Endothelial cell of umbilical vein (primary cell): ENCODE results near the gene RPL21. TPM values are rescaled to one million over a fixed set of nuclear protein-coding genes. Genes with fewer than 3 reads are reported as not detected.

Source experiments
- BruUV-seq: library from RNA; stranded (reverse); fragments of 400-500 nt; replicated peaks from 2 replicates; lab custom pipeline; 2021; lab: Mats Ljungman, UMichigan
- CTCF ChIA-PET: fragments of 300-600, 350-600 bp; sonication (Branson Sonifier 250); formaldehyde crosslinking; loops from one replicate; lab custom pipeline; 2021; ENCODE audit warnings: antibody characterized with exemption, inconsistent platforms; lab: Charles Lee
- POLR2A ChIA-PET: fragments of 300-600, 350-600 bp; sonication (Branson Sonifier 250); formaldehyde crosslinking; loops from one replicate; lab custom pipeline; 2021; ENCODE audit warnings: antibody characterized with exemption, inconsistent platforms; lab: Charles Lee
- DNase-seq: peaks from one replicate; pipeline ENCODE4 v3.0.0-alpha.2; 2011; ENCODE audit warnings: low read depth, low spot score
- FAIRE-seq: peaks from 2 replicates; lab custom pipeline; 2011; peaks lifted over from hg19 to GRCh38; lab: Jason Lieb, UNC
- H2AFZ ChIP-seq: 2 replicates; pipeline ENCODE4 v1.6.0; 2012; ENCODE audit warnings: low read depth, low read length, control low read depth, inconsistent platforms
- H3K27ac ChIP-seq: 2 replicates; pipeline ENCODE4 v1.5.1; 2011; ENCODE audit warnings: low read depth, mild to moderate bottlenecking, control low read depth, low read length, moderate library complexity; ENCODE audit not compliant: insufficient read depth
- H3K27me3 ChIP-seq, 2 experiments: 2 replicates each; pipeline versions ENCODE4 v1.6.0 to v1.6.1; 2011; ENCODE audit warnings: low read length in 2 of 2, mixed read lengths in 1 of 2; ENCODE audit not compliant: control insufficient read depth in 2 of 2, insufficient read depth in 2 of 2
- H3K36me3 ChIP-seq, 2 experiments: 2 replicates in 1 of 2; 3 replicates in 1 of 2; pipeline ENCODE4 v1.5.1; 2011; ENCODE audit warnings: low read length in 2 of 2, mild to moderate bottlenecking in 1 of 2, moderate library complexity in 1 of 2; ENCODE audit not compliant: control insufficient read depth in 2 of 2, insufficient read depth in 2 of 2; ENCODE audit errors: extremely low read depth in 1 of 2
- H3K4me1 ChIP-seq: 3 replicates; pipeline ENCODE4 v1.5.1; 2011; ENCODE audit warnings: mild to moderate bottlenecking, low read length; ENCODE audit not compliant: control insufficient read depth, insufficient read depth; ENCODE audit errors: extremely low read depth
- H3K4me2 ChIP-seq: 2 replicates; pipeline ENCODE4 v1.6.1; 2011; ENCODE audit warnings: low read length, control low read depth, mixed read lengths; ENCODE audit not compliant: insufficient read depth
- H3K4me3 ChIP-seq, 3 experiments: fragments of 200-600 bp in 1 of 3; sonication (generic), shearing (Covaris generic) in 1 of 3; replicated peaks in 1 of 3; 2 replicates each; pipeline ENCODE4 v1.5.1; 2011 to 2016; ENCODE audit warnings: control low read depth in 3 of 3, low read length in 3 of 3, mild to moderate bottlenecking in 2 of 3, inconsistent platforms in 1 of 3, low read depth in 1 of 3, moderate library complexity in 1 of 3; ENCODE audit not compliant: insufficient read depth in 1 of 3
- H3K79me2 ChIP-seq: 2 replicates; pipeline ENCODE4 v1.6.0; 2012; ENCODE audit warnings: low read length, inconsistent platforms; ENCODE audit not compliant: control insufficient read depth, insufficient read depth
- H3K9ac ChIP-seq: replicated peaks from 2 replicates; pipeline ENCODE3; 2011; ENCODE audit warnings: low read length, control low read depth; ENCODE audit not compliant: insufficient read depth; ENCODE audit errors: extremely low read depth
- H3K9me1 ChIP-seq: replicated peaks from 3 replicates; pipeline ENCODE4 v1.6.0; 2011; ENCODE audit warnings: mild to moderate bottlenecking, low read length; ENCODE audit not compliant: control insufficient read depth, insufficient read depth; ENCODE audit errors: extremely low read depth
- H3K9me3 ChIP-seq: replicated peaks from 2 replicates; pipeline ENCODE4 v1.5.1; 2012; ENCODE audit warnings: low read length, inconsistent platforms; ENCODE audit not compliant: control insufficient read depth, insufficient read depth
- H4K20me1 ChIP-seq: replicated peaks from 2 replicates; pipeline ENCODE3; 2011; ENCODE audit warnings: mild to moderate bottlenecking, low read length; ENCODE audit not compliant: control insufficient read depth, insufficient read depth; ENCODE audit errors: extremely low read depth
- EZH2 ChIP-seq: IDR thresholded peaks from 2 replicates; pipeline ENCODE4 v1.6.1; 2012; ENCODE audit warnings: borderline replicate concordance, low read depth, mild to moderate bottlenecking, moderate library complexity, low read length, inconsistent platforms; ENCODE audit not compliant: severe bottlenecking
- FOS ChIP-seq: IDR thresholded peaks from 2 replicates; pipeline ENCODE4 v1.6.1; 2011; ENCODE audit warnings: mild to moderate bottlenecking, low read length, moderate library complexity, borderline replicate concordance; ENCODE audit not compliant: insufficient read depth
- GATA2 ChIP-seq: IDR thresholded peaks from 2 replicates; pipeline ENCODE4 v1.7.0; 2011; ENCODE audit warnings: low read depth, mild to moderate bottlenecking, moderate library complexity, mixed read lengths, low read length; ENCODE audit not compliant: insufficient read length, insufficient read depth
- JUN ChIP-seq: IDR thresholded peaks from 2 replicates; pipeline ENCODE4 v1.6.1; 2011; ENCODE audit warnings: borderline replicate concordance, low read depth; ENCODE audit not compliant: insufficient read length, insufficient read depth
- MYC ChIP-seq: IDR thresholded peaks from one replicate; pipeline ENCODE4 v1.6.1; 2011; ENCODE audit warnings: mild to moderate bottlenecking, low read depth, low read length
- POLR2AphosphoS5 ChIP-seq: IDR thresholded peaks from 2 replicates; pipeline ENCODE4 v1.6.1; 2012; ENCODE audit warnings: low read depth, mild to moderate bottlenecking, control low read depth, low read length, moderate library complexity; ENCODE audit not compliant: insufficient read depth
- dilution Hi-C: fragments of 300-500 bp; cut with MboI; formaldehyde crosslinking; loops from one replicate; pipeline ENCODE4 v1.15.0; 2019; ENCODE audit warnings: low sequenced_read_pairs; ENCODE audit not compliant: extremely low pct_ligation_motif_present
- intact Hi-C: fragments of 100-400 bp; cut with micrococcal nuclease; formaldehyde crosslinking; loops from one replicate; pipeline ENCODE4 v1.10.0; 2022
- polyA plus RNA-seq, 4 experiments: library from polyadenylated mRNA; depleted of rRNA in 3 of 4; stranded (reverse) in 3 of 4; unstranded in 1 of 4; fragments of >200 nt; gene quantifications; 2 replicates each; pipeline versions ENCODE4 v1.2.1 to v1.2.3, GENCODE V29; 2011 to 2012; ENCODE audit warnings: missing spikeins in 1 of 4
- total RNA-seq: library from RNA; stranded (reverse); gene quantifications from 2 replicates; pipeline ENCODE4 v1.2.3, GENCODE V29; 2021
- TF ChIP-seq, protein P1 (sequence below), 2 donors: IDR thresholded peaks; 1 replicate in 1 of 2; 2 replicates in 1 of 2; pipeline ENCODE4 v1.5.1; 2011; ENCODE audit warnings: low read length in 2 of 2, mild to moderate bottlenecking in 2 of 2, moderate library complexity in 2 of 2, control low read depth in 1 of 2, inconsistent platforms in 1 of 2, low read depth in 1 of 2; ENCODE audit not compliant: insufficient read depth in 1 of 2; ENCODE audit errors: extremely low read depth in 1 of 2
- TF ChIP-seq, protein P2 (sequence below): IDR thresholded peaks from 2 replicates; pipeline ENCODE4 v1.6.1; 2011; ENCODE audit not compliant: insufficient read depth, insufficient read length

The RPL21 gene
- total and polyA plus RNA-seq, 2 donors (not counting 3 experiments of a cell fraction or from before 2014, with no cell fraction given) = 585 to 871 TPM

DNA sequence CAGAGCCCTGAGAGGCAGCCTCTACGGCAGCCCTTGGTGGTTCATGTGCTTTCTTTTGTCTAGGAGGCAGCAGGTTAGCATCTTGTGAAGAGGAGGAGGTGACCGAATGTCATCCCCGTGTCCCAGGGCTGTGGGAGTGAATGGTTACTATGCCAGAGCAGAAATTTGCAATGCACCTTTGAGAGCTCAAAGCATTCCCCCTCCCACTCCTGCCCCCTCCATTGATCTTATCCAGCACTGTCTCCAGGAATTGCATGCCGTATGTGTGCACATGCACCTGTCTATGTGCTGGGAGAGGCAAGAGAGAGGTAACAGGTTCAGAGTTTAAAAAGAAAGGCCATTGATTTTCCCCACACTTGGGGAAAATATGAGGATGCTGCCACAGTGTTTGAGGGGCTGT lies 29.5 kb downstream of the RPL21 start:
- Histone ChIP-seq H3K27me3 (peaks cover 12 to 13% of the 10 kb centered on the region in 2 experiments), H3K9me1 (no peaks in the 10 kb centered on the region), H3K9ac (no peak overlapping the region), H3K79me2 (no peaks in the 10 kb centered on the region), H3K4me1 (no peaks in the 10 kb centered on the region), H3K4me3 (no peak overlapping the region), H3K36me3 (no peaks in the 10 kb centered on the region), H2AFZ (no peak overlapping the region), H3K4me2 (no peak overlapping the region), H3K27ac (no peak overlapping the region), H3K9me3 (no peaks in the 10 kb centered on the region), H4K20me1 (no peaks in the 10 kb centered on the region)
- POLR2A ChIA-PET = no interaction called here
- intact Hi-C loops = loop anchor here (5.0 kb wide), 1 partner anchor 334 kb away; no protein-coding TSS in a partner anchor
- CTCF ChIA-PET = interaction anchor here (0.7 to 8.1 kb wide), 8 partner anchors 10 to 334 kb away, joined by 3 to 98 read pairs (median 6); partner anchors contain the start of genes GTF3A and RASL11A
- DNase-seq (no peak), FAIRE-seq (no peak)
- dilution Hi-C loops = no loop called here
- TF ChIP-seq MYC (no peak), POLR2AphosphoS5 (no peak), GATA2 (no peak), EZH2 (no peak), FOS (no peak), JUN (no peak)
- TF ChIP-seq, protein P1, sequence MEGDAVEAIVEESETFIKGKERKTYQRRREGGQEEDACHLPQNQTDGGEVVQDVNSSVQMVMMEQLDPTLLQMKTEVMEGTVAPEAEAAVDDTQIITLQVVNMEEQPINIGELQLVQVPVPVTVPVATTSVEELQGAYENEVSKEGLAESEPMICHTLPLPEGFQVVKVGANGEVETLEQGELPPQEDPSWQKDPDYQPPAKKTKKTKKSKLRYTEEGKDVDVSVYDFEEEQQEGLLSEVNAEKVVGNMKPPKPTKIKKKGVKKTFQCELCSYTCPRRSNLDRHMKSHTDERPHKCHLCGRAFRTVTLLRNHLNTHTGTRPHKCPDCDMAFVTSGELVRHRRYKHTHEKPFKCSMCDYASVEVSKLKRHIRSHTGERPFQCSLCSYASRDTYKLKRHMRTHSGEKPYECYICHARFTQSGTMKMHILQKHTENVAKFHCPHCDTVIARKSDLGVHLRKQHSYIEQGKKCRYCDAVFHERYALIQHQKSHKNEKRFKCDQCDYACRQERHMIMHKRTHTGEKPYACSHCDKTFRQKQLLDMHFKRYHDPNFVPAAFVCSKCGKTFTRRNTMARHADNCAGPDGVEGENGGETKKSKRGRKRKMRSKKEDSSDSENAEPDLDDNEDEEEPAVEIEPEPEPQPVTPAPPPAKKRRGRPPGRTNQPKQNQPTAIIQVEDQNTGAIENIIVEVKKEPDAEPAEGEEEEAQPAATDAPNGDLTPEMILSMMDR (IDR thresholded peaks at IDR 0.05; ENCODE audit: extremely low read depth in 1 of 2, insufficient read depth in 1 of 2, low read depth in 1 of 2, low read length in 2 of 2) = no peak
- TF ChIP-seq, protein P2, sequence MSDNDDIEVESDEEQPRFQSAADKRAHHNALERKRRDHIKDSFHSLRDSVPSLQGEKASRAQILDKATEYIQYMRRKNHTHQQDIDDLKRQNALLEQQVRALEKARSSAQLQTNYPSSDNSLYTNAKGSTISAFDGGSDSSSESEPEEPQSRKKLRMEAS = no peak
- BruUV-seq = no TSS peak
